Adrenal gland (tissue), 12 donors: ENCODE measurements around the gene THUMPD2. TPM values are rescaled to one million over a fixed set of nuclear protein-coding genes. Genes with fewer than 3 reads are reported as not detected.

Experiments
- DNase-seq, 7 donors: peaks; one replicate each; pipeline ENCODE4 v3.0.0-alpha.2; 2019 to 2020
- H3K27ac ChIP-seq, 5 donors: fragments of 200-600 bp; sonication (generic) in 4 of 5; 1 replicate in 3 of 5; 2 replicates in 2 of 5; pipeline versions ENCODE4 v1.5.1 to v1.8.0; 2016 to 2020; ENCODE audit warnings: mild to moderate bottlenecking in 1 of 5
- H3K27me3 ChIP-seq: fragments of 200-600 bp; 2 replicates; pipeline ENCODE4 v1.8.0; 2021
- H3K36me3 ChIP-seq, 2 donors: fragments of 200-600 bp; replicated peaks in 1 of 2; 1 replicate in 1 of 2; 2 replicates in 1 of 2; pipeline versions ENCODE4 v1.5.1 to v1.8.0; 2018 to 2022
- H3K4me1 ChIP-seq, 2 donors: fragments of 200-600 bp; replicated peaks in 1 of 2; 1 replicate in 1 of 2; 2 replicates in 1 of 2; pipeline versions ENCODE4 v1.5.1 to v1.8.0; 2018 to 2021
- H3K4me3 ChIP-seq, 4 donors: fragments of 200-600 bp; sonication (generic) in 3 of 4; one replicate each; pipeline ENCODE4 v1.5.1; 2016 to 2018
- H3K9me3 ChIP-seq, 3 donors: fragments of 200-600 bp; sonication (generic) in 1 of 3; replicated peaks in 1 of 3; 1 replicate in 2 of 3; 2 replicates in 1 of 3; pipeline versions ENCODE4 v1.5.1 to v1.8.0; 2016 to 2021
- CTCF ChIP-seq, 6 experiments: fragments of 450-650 bp in 4 of 6; fragments of 200-600 bp in 2 of 6; sonication (generic) in 1 of 6; IDR thresholded peaks; 1 replicate in 5 of 6; 2 replicates in 1 of 6; pipeline versions ENCODE4 v1.5.1 to v1.8.0; 2016 to 2021; ENCODE audit warnings: antibody characterized with exemption in 6 of 6, mild to moderate bottlenecking in 2 of 6, moderate library complexity in 1 of 6
- POLR2A ChIP-seq, 2 donors: fragments of 450-650 bp; IDR thresholded peaks; one replicate each; pipeline ENCODE4 v1.6.1; 2017; ENCODE audit warnings: antibody characterized with exemption in 2 of 2, mild to moderate bottlenecking in 2 of 2, moderate library complexity in 1 of 2
- WGBS, 4 donors: extraction: QIAGEN DNeasy Blood & Tissue Kit in 2 of 4; methylation state at CpG; one replicate each; pipeline versions ENCODE4 v1.1.5 to v1.1.7; 2013 to 2017; 5-methylcytosine and 5-hydroxymethylcytosine counted together
- intact Hi-C, 2 donors: fragments of 100-400 bp; cut with DNase I; formaldehyde crosslinking; loops; one replicate each; pipeline versions ENCODE4 v1.14.1 to v1.15.0; 2022 to 2023
- polyA plus RNA-seq, 3 donors: library from polyadenylated mRNA; stranded (reverse); fragments of 200-250 nt in 2 of 3; fragments of 350-450 nt in 1 of 3; fragmentation: Illumina TruSeq in 1 of 3; extraction: RNeasy Lipid Tissue Mini Kit (QIAGEN cat#74804) in 1 of 3; gene quantifications; one replicate each; pipeline ENCODE4 v1.2.3, GENCODE V29; 2013 to 2014
- total RNA-seq, 9 donors: library from RNA; depleted of rRNA in 4 of 9; stranded (reverse); fragments of >200 nt in 4 of 9; fragments of 120-200 nt in 1 of 9; fragmentation: NEBNext Ultra II Directional in 1 of 9; extraction: Animal tissue kit (Norgen Biotek cat#: 25700) in 1 of 9; gene quantifications; one replicate each; pipeline versions ENCODE4 v1.1.0 to v1.2.4, GENCODE V29; 2013 to 2023
- donor health status: healthy with polysubstance abuse.
- donor health status: Bipolar disorder and iron deficiency.
- donor health status: DM: yes; HTN: yes; CAD: no.
- donor health status: DM: no; HTN: no; CAD: no.
- donor health status: DM: no; HTN: no; CAD: no.
- donor health status: DM: yes; HTN: yes; CAD: no.

The THUMPD2 gene
- total and polyA plus RNA-seq, 12 donors, result 3.0 to 216 (median 10.0) TPM

DNA sequence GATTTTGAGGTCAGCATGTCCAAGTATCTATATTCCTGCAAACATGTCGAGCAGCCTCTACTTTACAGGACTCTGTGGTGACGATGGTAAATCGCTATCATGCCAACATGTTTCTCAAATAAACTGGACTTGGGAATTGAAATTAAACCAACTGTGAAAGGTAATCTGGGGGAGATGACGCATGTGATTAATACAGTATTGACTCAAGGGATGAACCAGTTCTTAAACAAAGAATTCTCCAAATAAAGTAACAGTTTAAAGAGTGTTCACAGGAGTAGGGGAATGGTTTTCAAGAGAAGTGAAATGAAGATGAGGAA lies 54.3 kb downstream of the THUMPD2 start:
- Histone ChIP-seq H3K4me1 (no peaks in the 10 kb centered on the region), H3K27ac (no peak overlapping the region), H3K9me3 (no peaks in the 10 kb centered on the region), H3K27me3 (no peaks in the 10 kb centered on the region), H3K4me3 (no peak overlapping the region), H3K36me3 (no peaks in the 10 kb centered on the region)
- TF ChIP-seq CTCF (IDR thresholded peaks at IDR 0.05) (no peak), POLR2A (IDR thresholded peaks at IDR 0.05) (no peak)
- no peak for DNase-seq
- 95 to 97% (median 96%) methylated on average over 4 of the region's 4 CpGs for WGBS, 4 donors
- intact Hi-C loops, result no loop called here

GRCh38 chr2:39723946-39724827 lies 54.9 kb downstream of the THUMPD2 start:
- DNase-seq, result no peak
- TF ChIP-seq POLR2A (IDR thresholded peaks at IDR 0.05), result no peak
- TF ChIP-seq CTCF (IDR thresholded peaks at IDR 0.05), result no peak
- H3K27ac ChIP-seq, result no peak overlapping the region
- no peaks in the 10 kb centered on the region for H3K4me1 ChIP-seq
- H3K36me3 ChIP-seq, result no peaks in the 10 kb centered on the region
- no peak overlapping the region for H3K4me3 ChIP-seq
- intact Hi-C loops, result no loop called here
- no peaks in the 10 kb centered on the region for H3K27me3 ChIP-seq
- no peaks in the 10 kb centered on the region for H3K9me3 ChIP-seq
- WGBS, 4 donors, result 76 to 81% (median 79%) methylated on average over 9 of the region's 9 CpGs

DNA sequence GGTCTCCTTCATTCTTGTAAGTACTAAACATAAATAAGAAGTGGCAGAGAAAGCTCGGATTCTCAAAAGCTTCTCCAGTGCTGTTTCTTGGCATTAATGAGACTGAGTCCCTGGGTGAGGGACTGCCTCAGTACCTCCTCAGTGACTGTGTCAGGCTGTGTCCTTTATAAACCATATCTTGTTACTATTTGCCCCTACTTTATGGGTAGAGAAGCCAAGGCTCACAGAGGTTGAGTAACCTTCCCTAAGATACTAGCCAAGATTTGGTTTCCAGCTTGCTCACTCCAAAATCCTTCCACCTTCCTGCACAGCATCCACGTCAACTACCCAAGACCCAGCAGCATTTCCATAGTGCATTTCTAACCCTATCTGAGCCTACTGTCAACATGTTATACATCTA lies 55.6 kb downstream of the THUMPD2 start:
- H3K27ac ChIP-seq, result no peak overlapping the region
- DNase-seq, result no peak
- intact Hi-C loops, result no loop called here
- no peak overlapping the region for H3K4me3 ChIP-seq
- WGBS, 4 donors, result 85 to 91% (median 88%) methylated on average over 2 of the region's 2 CpGs
- H3K27me3 ChIP-seq, result no peaks in the 10 kb centered on the region
- no peaks in the 10 kb centered on the region for H3K4me1 ChIP-seq
- no peaks in the 10 kb centered on the region for H3K36me3 ChIP-seq
- TF ChIP-seq POLR2A (IDR thresholded peaks at IDR 0.05) (no peak), CTCF (IDR thresholded peaks at IDR 0.05) (no peak)
- no peaks in the 10 kb centered on the region for H3K9me3 ChIP-seq

GRCh38 chr2:39720970-39721369 lies 58.1 kb downstream of the THUMPD2 start:
- no peaks in the 10 kb centered on the region for H3K9me3 ChIP-seq
- H3K27ac ChIP-seq, result no peak overlapping the region
- TF ChIP-seq CTCF (IDR thresholded peaks at IDR 0.05), result no peak
- no peak for TF ChIP-seq POLR2A (IDR thresholded peaks at IDR 0.05)
- intact Hi-C loops, result no loop called here
- no peak for DNase-seq
- no peaks in the 10 kb centered on the region for H3K4me1 ChIP-seq
- H3K27me3 ChIP-seq, result no peaks in the 10 kb centered on the region
- no peak overlapping the region for H3K4me3 ChIP-seq
- no peaks in the 10 kb centered on the region for H3K36me3 ChIP-seq
- WGBS, 4 donors, result 91 to 96% (median 92%) methylated on average over 2 of the region's 2 CpGs
